ENCODE results near the gene PRKACB. TPM values are rescaled to one million over a fixed set of nuclear protein-coding genes. Genes with fewer than 3 reads are reported as not detected.

PRKACB gene
- total RNA-seq, 1 experiment from 2014 or later = 3.4 TPM

GRCh38 chr1:84116558-84116957, 27.5 kb upstream of the PRKACB start:
- H3K4me1 ChIP-seq = no peaks in the 10 kb centered on the region
- H3K27me3 ChIP-seq (replicated peaks; ENCODE audit: control insufficient read depth, insufficient read depth, low read length) = no peaks in the 10 kb centered on the region
- ChIA-PET CTCF (no interaction called here), POLR2A (no interaction called here)
- TF ChIP-seq, protein P1, sequence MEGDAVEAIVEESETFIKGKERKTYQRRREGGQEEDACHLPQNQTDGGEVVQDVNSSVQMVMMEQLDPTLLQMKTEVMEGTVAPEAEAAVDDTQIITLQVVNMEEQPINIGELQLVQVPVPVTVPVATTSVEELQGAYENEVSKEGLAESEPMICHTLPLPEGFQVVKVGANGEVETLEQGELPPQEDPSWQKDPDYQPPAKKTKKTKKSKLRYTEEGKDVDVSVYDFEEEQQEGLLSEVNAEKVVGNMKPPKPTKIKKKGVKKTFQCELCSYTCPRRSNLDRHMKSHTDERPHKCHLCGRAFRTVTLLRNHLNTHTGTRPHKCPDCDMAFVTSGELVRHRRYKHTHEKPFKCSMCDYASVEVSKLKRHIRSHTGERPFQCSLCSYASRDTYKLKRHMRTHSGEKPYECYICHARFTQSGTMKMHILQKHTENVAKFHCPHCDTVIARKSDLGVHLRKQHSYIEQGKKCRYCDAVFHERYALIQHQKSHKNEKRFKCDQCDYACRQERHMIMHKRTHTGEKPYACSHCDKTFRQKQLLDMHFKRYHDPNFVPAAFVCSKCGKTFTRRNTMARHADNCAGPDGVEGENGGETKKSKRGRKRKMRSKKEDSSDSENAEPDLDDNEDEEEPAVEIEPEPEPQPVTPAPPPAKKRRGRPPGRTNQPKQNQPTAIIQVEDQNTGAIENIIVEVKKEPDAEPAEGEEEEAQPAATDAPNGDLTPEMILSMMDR (IDR thresholded peaks at IDR 0.05; ENCODE audit: insufficient read depth in 1 of 2, low read depth in 1 of 2, low read length in 1 of 2, severe bottlenecking in 1 of 2, unreplicated experiment in 1 of 2) = no peak
- intact Hi-C loops (cut with micrococcal nuclease; ENCODE audit: unreplicated experiment) = no loop called here
- no peaks in the 10 kb centered on the region for H3K9me3 Mint-ChIP-seq (ENCODE audit: unreplicated experiment)
- no peak overlapping the region for H3K4me3 Mint-ChIP-seq (ENCODE audit: unreplicated experiment)
- H3K27ac Mint-ChIP-seq (ENCODE audit: unreplicated experiment) = no peak overlapping the region
- BruUV-seq (replicated peaks) = no TSS peak
- H3K4me3 ChIP-seq (ENCODE audit: low read depth, low read length) = no peak overlapping the region
- H3K4me1 Mint-ChIP-seq (ENCODE audit: low read depth, unreplicated experiment) = no peaks in the 10 kb centered on the region
- H3K27me3 Mint-ChIP-seq (ENCODE audit: insufficient read depth, unreplicated experiment) = no peaks in the 10 kb centered on the region
- no peaks in the 10 kb centered on the region for H3K36me3 ChIP-seq (ENCODE audit: control insufficient read depth, insufficient read depth, low read length)
- H3K36me3 Mint-ChIP-seq (ENCODE audit: insufficient read depth, unreplicated experiment) = no peaks in the 10 kb centered on the region
- no peaks in the 10 kb centered on the region for H3K9me3 ChIP-seq
- DNase-seq = no peak

DNA sequence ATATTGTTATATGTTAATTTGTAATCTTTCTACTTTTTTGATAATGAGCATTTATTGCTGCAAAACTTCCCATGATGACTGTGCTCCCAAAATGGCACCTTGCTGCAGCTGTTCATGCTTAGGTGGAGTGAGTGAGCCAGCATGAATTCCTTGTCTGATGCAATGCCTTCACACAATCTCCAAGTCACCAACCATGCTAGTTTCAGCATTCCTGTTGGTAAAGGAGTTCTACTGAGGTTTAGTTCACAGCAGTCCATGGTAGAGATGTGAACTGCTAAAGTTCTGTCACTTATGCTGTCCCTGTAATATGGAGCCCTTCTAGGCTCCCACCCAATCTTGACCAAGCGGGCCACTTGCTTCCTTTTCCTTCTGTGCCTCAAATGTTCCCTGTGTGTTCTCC, 26.2 kb upstream of the PRKACB start:
- Mint-ChIP-seq H3K27ac (ENCODE audit: unreplicated experiment) (peak overlapping the region; percentile 22), H3K4me1 (ENCODE audit: low read depth, unreplicated experiment) (no peaks in the 10 kb centered on the region), H3K27me3 (ENCODE audit: insufficient read depth, unreplicated experiment) (no peaks in the 10 kb centered on the region), H3K4me3 (ENCODE audit: unreplicated experiment) (no peak overlapping the region), H3K9me3 (ENCODE audit: unreplicated experiment) (no peaks in the 10 kb centered on the region), H3K36me3 (ENCODE audit: insufficient read depth, unreplicated experiment) (no peaks in the 10 kb centered on the region)
- TF ChIP-seq, protein P1 (IDR thresholded peaks at IDR 0.05; ENCODE audit: insufficient read depth in 1 of 2, low read depth in 1 of 2, low read length in 1 of 2, severe bottlenecking in 1 of 2, unreplicated experiment in 1 of 2) = no peak
- no TSS peak for BruUV-seq (replicated peaks)
- POLR2A ChIA-PET = no interaction called here
- Histone ChIP-seq H3K4me3 (ENCODE audit: low read depth, low read length) (no peak overlapping the region), H3K9me3 (no peaks in the 10 kb centered on the region), H3K4me1 (no peaks in the 10 kb centered on the region), H3K36me3 (ENCODE audit: control insufficient read depth, insufficient read depth, low read length) (no peaks in the 10 kb centered on the region), H3K27me3 (replicated peaks; ENCODE audit: control insufficient read depth, insufficient read depth, low read length) (no peaks in the 10 kb centered on the region)
- CTCF ChIA-PET = no interaction called here
- DNase-seq = no peak
- intact Hi-C loops (cut with micrococcal nuclease; ENCODE audit: unreplicated experiment) = no loop called here

- ChIA-PET CTCF (no interaction called here), POLR2A (no interaction called here)
- no peak overlapping the region for H3K4me3 Mint-ChIP-seq (ENCODE audit: unreplicated experiment)
- no TSS peak for BruUV-seq (replicated peaks)
- H3K36me3 Mint-ChIP-seq (ENCODE audit: insufficient read depth, unreplicated experiment) = no peaks in the 10 kb centered on the region
- intact Hi-C loops (cut with micrococcal nuclease; ENCODE audit: unreplicated experiment) = no loop called here
- H3K9me3 Mint-ChIP-seq (ENCODE audit: unreplicated experiment) = no peaks in the 10 kb centered on the region
- TF ChIP-seq, protein P1 (IDR thresholded peaks at IDR 0.05; ENCODE audit: insufficient read depth in 1 of 2, low read depth in 1 of 2, low read length in 1 of 2, severe bottlenecking in 1 of 2, unreplicated experiment in 1 of 2) = no peak
- no peaks in the 10 kb centered on the region for H3K27me3 Mint-ChIP-seq (ENCODE audit: insufficient read depth, unreplicated experiment)
- Histone ChIP-seq H3K4me3 (ENCODE audit: low read depth, low read length) (no peak overlapping the region), H3K36me3 (ENCODE audit: control insufficient read depth, insufficient read depth, low read length) (no peaks in the 10 kb centered on the region), H3K4me1 (no peaks in the 10 kb centered on the region), H3K9me3 (no peaks in the 10 kb centered on the region), H3K27me3 (replicated peaks; ENCODE audit: control insufficient read depth, insufficient read depth, low read length) (no peaks in the 10 kb centered on the region)
- no peak for DNase-seq
- no peak overlapping the region for H3K27ac Mint-ChIP-seq (ENCODE audit: unreplicated experiment)
- H3K4me1 Mint-ChIP-seq (ENCODE audit: low read depth, unreplicated experiment) = no peaks in the 10 kb centered on the region
Measured at GRCh38 chr1:84121360-84121759, 22.7 kb upstream of the PRKACB start.
